Testis (tissue), 5 donors: Measurements from ENCODE around the gene COL2A1. TPM values are rescaled to one million over a fixed set of nuclear protein-coding genes. Genes with fewer than 3 reads are reported as not detected.

ENCODE experiments used
- DNase-seq: peaks from one replicate; pipeline ENCODE4 v3.0.0-alpha.2; 2019
- H3K27ac ChIP-seq, 2 donors: fragments of 200-600 bp; sonication (generic); one replicate each; pipeline ENCODE4 v1.5.1; 2019
- H3K27me3 ChIP-seq: fragments of 200-600 bp; sonication (generic); one replicate; pipeline ENCODE4 v1.5.1; 2019
- H3K36me3 ChIP-seq: fragments of 200-600 bp; sonication (generic); one replicate; pipeline ENCODE4 v1.5.1; 2017; ENCODE audit warnings: low read depth; ENCODE audit errors: missing control alignments
- H3K4me1 ChIP-seq: fragments of 200-600 bp; sonication (generic); one replicate; pipeline ENCODE4 v1.5.1; 2019
- H3K4me3 ChIP-seq, 2 donors: fragments of 200-600 bp; sonication (generic); one replicate each; pipeline ENCODE4 v1.5.1; 2017 to 2019
- H3K9me3 ChIP-seq: fragments of 200-600 bp; sonication (generic); one replicate; pipeline ENCODE4 v1.5.1; 2017
- POLR2A ChIP-seq: fragments of 450-650 bp; IDR thresholded peaks from one replicate; pipeline ENCODE4 v1.6.1; 2017; ENCODE audit warnings: antibody characterized with exemption, mild to moderate bottlenecking, moderate library complexity
- WGBS, 2 donors: methylation state at CpG; one replicate each; pipeline ENCODE4 v1.1.5; 2018; 5-methylcytosine and 5-hydroxymethylcytosine counted together
- intact Hi-C: fragments of 100-400 bp; cut with DNase I; formaldehyde crosslinking; loops from one replicate; pipeline ENCODE4 v1.15.1; 2023; ENCODE audit warnings: low total_unique reads
- long read RNA-seq, 2 donors: transcript quantifications; one replicate each; lab custom pipeline, GENCODE V29; 2026
- polyA plus RNA-seq: library from polyadenylated mRNA; stranded (reverse); fragments of 350-450 nt; fragmentation: Illumina TruSeq; extraction: RNeasy Lipid Tissue Mini Kit (QIAGEN cat#74804); gene quantifications from one replicate; pipeline ENCODE4 v1.2.3, GENCODE V29; 2014; ENCODE audit warnings: low read depth, low replicate concordance; ENCODE audit not compliant: insufficient read depth
- total RNA-seq, 2 donors: library from RNA; depleted of rRNA; stranded (reverse); fragments of >200 nt; gene quantifications; one replicate each; pipeline ENCODE4 v1.2.3, GENCODE V29; 2016
- TF ChIP-seq, protein P1 (sequence below), 3 experiments: fragments of 450-650 bp in 2 of 3; fragments of 200-600 bp in 1 of 3; sonication (generic) in 1 of 3; IDR thresholded peaks; one replicate each; pipeline ENCODE4 v1.5.1; 2016 to 2019; ENCODE audit warnings: antibody characterized with exemption in 3 of 3, mild to moderate bottlenecking in 2 of 3, moderate library complexity in 1 of 3

COL2A1 gene
- total RNA-seq (1 to 10 TPM; 1.8 to 8.0 TPM), polyA plus RNA-seq (2.8 TPM)
- long read RNA-seq, donor 1, full-length matches to known transcripts = 7 of 15 reads
- long read RNA-seq, donor 1, partial matches to known transcripts = 8 of 15 reads
- long read RNA-seq, donor 1, other reads (novel, unspliced or antisense) = 0 of 15 reads
- long read RNA-seq, donor 2, full-length matches to known transcripts = 2 of 19 reads
- long read RNA-seq, donor 2, partial matches to known transcripts = 17 of 19 reads
- long read RNA-seq, donor 2, other reads (novel, unspliced or antisense) = 0 of 19 reads

DNA sequence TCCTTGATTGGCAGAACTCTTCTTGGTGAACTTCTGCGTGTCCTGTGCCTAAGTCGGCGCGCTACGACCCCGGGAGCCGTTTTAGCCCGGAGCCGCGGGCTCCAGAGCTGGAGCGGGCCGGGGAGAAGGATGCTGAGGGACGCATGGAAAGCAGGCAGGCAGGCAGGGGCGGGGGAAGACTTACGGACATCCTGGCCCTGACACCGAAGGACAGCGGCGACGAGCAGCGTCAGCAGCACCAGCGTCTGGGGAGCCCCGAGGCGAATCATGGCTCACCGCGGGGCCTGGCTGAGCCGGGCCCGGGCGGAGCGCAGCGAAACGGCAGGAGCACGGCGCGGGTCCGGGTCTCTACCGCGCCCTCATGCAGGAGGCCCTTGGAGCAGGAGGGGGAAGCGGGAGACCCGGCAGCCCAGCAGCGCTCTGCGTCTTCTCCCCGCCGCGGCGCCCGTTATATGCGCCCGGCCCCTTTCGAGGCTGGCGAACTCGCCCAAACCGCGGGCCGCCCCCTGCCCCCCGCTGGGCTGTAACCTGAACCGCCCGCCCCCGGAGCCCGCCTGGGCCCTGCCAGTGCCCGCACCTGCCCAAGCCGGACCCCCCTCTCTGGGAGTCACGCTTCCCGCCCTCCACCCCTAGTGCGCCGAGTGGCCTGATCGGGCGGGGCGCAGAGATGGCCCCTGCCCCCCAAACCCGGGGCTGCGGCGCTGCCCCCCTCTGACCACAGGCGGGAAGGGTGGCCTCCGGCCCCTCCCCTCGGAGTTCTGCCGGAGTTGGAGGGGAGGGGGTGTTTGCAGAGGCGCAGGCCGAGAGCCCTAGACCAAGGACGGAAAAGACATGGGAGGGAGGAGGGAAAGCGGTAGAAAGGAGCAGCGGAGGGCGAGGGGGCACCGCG, at the start of gene COL2A1:
Gene COL2A1, minus strand, starts transcription at position 424 of the 889 bp plus-strand sequence. Its CDS starts 155 bp downstream, at position 269.
- intact Hi-C loops = no loop called here
- Histone ChIP-seq H3K4me1 (peaks cover 34% of the 10 kb centered on the region), H3K4me3 (peak within 1 kb of the TSS; percentile 18), H3K36me3 (no peaks in the 10 kb centered on the region), H3K27ac (no peak within 1 kb of the TSS), H3K9me3 (no peaks in the 10 kb centered on the region), H3K27me3 (no peaks in the 10 kb centered on the region)
- DNase-seq = peak; percentile 36
- no peak for TF ChIP-seq POLR2A
- TF ChIP-seq, protein P1, sequence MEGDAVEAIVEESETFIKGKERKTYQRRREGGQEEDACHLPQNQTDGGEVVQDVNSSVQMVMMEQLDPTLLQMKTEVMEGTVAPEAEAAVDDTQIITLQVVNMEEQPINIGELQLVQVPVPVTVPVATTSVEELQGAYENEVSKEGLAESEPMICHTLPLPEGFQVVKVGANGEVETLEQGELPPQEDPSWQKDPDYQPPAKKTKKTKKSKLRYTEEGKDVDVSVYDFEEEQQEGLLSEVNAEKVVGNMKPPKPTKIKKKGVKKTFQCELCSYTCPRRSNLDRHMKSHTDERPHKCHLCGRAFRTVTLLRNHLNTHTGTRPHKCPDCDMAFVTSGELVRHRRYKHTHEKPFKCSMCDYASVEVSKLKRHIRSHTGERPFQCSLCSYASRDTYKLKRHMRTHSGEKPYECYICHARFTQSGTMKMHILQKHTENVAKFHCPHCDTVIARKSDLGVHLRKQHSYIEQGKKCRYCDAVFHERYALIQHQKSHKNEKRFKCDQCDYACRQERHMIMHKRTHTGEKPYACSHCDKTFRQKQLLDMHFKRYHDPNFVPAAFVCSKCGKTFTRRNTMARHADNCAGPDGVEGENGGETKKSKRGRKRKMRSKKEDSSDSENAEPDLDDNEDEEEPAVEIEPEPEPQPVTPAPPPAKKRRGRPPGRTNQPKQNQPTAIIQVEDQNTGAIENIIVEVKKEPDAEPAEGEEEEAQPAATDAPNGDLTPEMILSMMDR (IDR thresholded peaks at IDR 0.05) = no peak
- WGBS, 2 donors = 2 to 3% methylated on average over 15 to 60 of the region's 83 CpGs

DNA sequence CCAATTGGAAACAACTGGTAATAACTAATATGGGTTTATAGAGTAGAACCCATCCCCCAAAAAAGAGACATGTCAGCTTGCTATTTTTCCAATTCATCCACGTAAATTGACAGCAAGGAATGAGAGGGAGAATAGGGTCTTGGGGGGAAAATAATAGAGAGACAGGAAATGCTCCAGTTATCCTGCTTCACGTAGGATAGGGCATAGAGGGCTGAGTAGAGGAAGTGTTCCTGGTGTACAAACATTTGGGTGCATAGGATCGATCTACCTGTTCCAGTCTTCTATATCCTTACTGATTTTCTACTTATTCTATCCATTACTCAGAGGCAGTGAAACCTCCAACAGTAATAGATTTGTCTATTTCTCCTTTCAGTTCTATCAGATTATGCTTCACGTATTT, 49.6 kb upstream of the COL2A1 start:
- intact Hi-C loops = no loop called here
- Histone ChIP-seq H3K27ac (no peak overlapping the region), H3K27me3 (no peaks in the 10 kb centered on the region)

DNA sequence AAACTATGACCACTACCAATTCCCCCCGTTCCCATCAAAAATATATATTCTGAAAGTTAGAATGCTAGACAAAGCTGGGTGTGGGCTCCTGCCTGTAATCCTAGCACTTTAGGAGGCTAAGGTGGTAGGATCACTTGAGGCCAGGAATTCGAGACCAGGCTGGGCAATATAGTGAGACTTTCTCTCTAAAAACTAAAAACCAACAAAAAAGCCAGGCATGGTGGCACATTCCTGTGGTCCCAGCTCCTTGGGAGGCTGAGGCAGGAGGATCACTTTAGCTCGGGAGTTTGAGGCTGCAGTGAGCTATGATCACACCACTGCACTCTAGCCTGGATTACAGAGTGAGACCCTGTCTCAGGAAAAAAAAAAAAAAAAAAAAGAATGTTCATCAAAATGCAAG, 48.8 kb upstream of the COL2A1 start:
- WGBS, 2 donors = 95% methylated on average over 3 of the region's 3 CpGs
- H3K4me1 ChIP-seq = no peaks in the 10 kb centered on the region
- H3K27ac ChIP-seq = no peak overlapping the region
- no peak overlapping the region for H3K4me3 ChIP-seq
- no peaks in the 10 kb centered on the region for H3K36me3 ChIP-seq
- intact Hi-C loops = no loop called here
- no peaks in the 10 kb centered on the region for H3K9me3 ChIP-seq
- DNase-seq = no peak
- TF ChIP-seq, protein P1 (IDR thresholded peaks at IDR 0.05) = no peak
- no peak for TF ChIP-seq POLR2A
- H3K27me3 ChIP-seq = no peaks in the 10 kb centered on the region

More for the DNA sequence above, 49.6 kb upstream of the COL2A1 start:
- Histone ChIP-seq H3K4me3 (no peak overlapping the region), H3K36me3 (no peaks in the 10 kb centered on the region), H3K4me1 (no peaks in the 10 kb centered on the region), H3K9me3 (no peaks in the 10 kb centered on the region)
- no peak for DNase-seq
- WGBS, 2 donors = 91 to 96% methylated on average over 4 of the region's 4 CpGs
- TF ChIP-seq, protein P1 (IDR thresholded peaks at IDR 0.05) = no peak
- no peak for TF ChIP-seq POLR2A

DNA sequence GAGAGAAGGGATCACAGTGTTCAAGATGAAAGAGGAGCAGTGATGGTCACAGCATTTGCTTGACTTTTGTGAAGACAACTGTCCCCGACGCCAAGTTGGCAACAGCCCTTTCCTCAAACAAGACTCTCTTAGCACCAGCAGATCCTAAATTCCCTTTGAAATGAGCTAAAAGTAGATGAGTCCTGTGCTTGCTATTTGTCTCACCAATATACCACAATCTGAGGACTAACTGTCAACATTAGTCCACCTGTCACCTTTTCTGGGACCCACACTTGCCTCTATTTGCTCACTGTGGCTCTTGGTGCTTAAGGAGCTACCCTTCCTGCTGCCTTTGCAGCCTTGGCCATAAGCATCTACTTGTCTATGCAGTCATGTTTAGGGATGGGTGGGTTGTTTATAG, 47.4 kb upstream of the COL2A1 start:
- H3K27me3 ChIP-seq = no peaks in the 10 kb centered on the region
- H3K36me3 ChIP-seq = no peaks in the 10 kb centered on the region
- intact Hi-C loops = no loop called here
- WGBS, 2 donors = 83 to 100% methylated on average over 2 of the region's 2 CpGs
- H3K4me3 ChIP-seq = no peak overlapping the region
- H3K9me3 ChIP-seq = no peaks in the 10 kb centered on the region
- no peaks in the 10 kb centered on the region for H3K4me1 ChIP-seq
- TF ChIP-seq, protein P1 (IDR thresholded peaks at IDR 0.05) = no peak
- TF ChIP-seq POLR2A = no peak
- H3K27ac ChIP-seq = no peak overlapping the region
- no peak for DNase-seq
